Transverse colon (tissue), 4 donors: ENCODE measurements around the gene SLC18B1. TPM values are rescaled to one million over a fixed set of nuclear protein-coding genes. Genes with fewer than 3 reads are reported as not detected.

Experiments used
- DNase-seq: peaks from one replicate; pipeline ENCODE4 v3.0.0-alpha.2; 2019
- H3K27ac ChIP-seq, 4 donors: fragments of 200-600 bp; sonication (generic); 2 replicates each; pipeline ENCODE4 v1.5.1; 2016 to 2018; ENCODE audit warnings: inconsistent platforms in 4 of 4
- H3K27me3 ChIP-seq: fragments of 200-600 bp; sonication (generic); 2 replicates; pipeline ENCODE4 v1.5.1; 2017; ENCODE audit warnings: inconsistent platforms
- H3K36me3 ChIP-seq, 4 donors: fragments of 200-600 bp; sonication (generic); 2 replicates each; pipeline ENCODE4 v1.5.1; 2017 to 2019; ENCODE audit warnings: inconsistent platforms in 4 of 4
- H3K4me1 ChIP-seq, 4 donors: fragments of 200-600 bp; sonication (generic); 2 replicates each; pipeline ENCODE4 v1.5.1; 2017 to 2020; ENCODE audit warnings: inconsistent platforms in 4 of 4
- H3K4me3 ChIP-seq, 4 donors: fragments of 200-600 bp; sonication (generic); 1 replicate in 1 of 4; 2 replicates in 3 of 4; pipeline versions ENCODE4 v1.5.1 to v1.6.1; 2017 to 2019; ENCODE audit warnings: inconsistent platforms in 4 of 4
- H3K9me3 ChIP-seq, 2 donors: fragments of 200-600 bp; sonication (generic); 2 replicates each; pipeline ENCODE4 v1.5.1; 2017 to 2019; ENCODE audit warnings: inconsistent platforms in 2 of 2
- EP300 ChIP-seq: sonication (generic); formaldehyde crosslinking; IDR thresholded peaks from one replicate; pipeline ENCODE4 v1.6.1; 2017; ENCODE audit warnings: antibody characterized with exemption, low read depth
- POLR2A ChIP-seq: fragments of 450-650 bp; IDR thresholded peaks from one replicate; pipeline ENCODE4 v1.6.1; 2016; ENCODE audit warnings: antibody characterized with exemption, mild to moderate bottlenecking, moderate library complexity
- POLR2AphosphoS5 ChIP-seq, 3 donors: sonication (generic); formaldehyde crosslinking; IDR thresholded peaks; one replicate each; pipeline ENCODE4 v1.6.1; 2016; ENCODE audit warnings: antibody characterized with exemption in 3 of 3
- WGBS, 2 donors: methylation state at CpG; one replicate each; pipeline ENCODE4 v1.1.5; 2018; ENCODE audit warnings: low coverage in 1 of 2; 5-methylcytosine and 5-hydroxymethylcytosine counted together
- in situ Hi-C, 4 donors: fragments of 200-750 bp; cut with MboI; loops; one replicate each; pipeline versions ENCODE4 v1.15.0 to v1.15.1; 2017; ENCODE audit warnings: low sequenced_read_pairs in 3 of 4, low pct_ligation_motif_present in 1 of 4, low pct_unique_long_range_greater_than_20kb in 1 of 4
- intact Hi-C: fragments of 100-400 bp; cut with DNase I; formaldehyde crosslinking; loops from one replicate; pipeline ENCODE4 v1.15.1; 2023; ENCODE audit warnings: low total_unique reads
- total RNA-seq, 4 donors: library from RNA; depleted of rRNA; stranded (reverse); fragments of >200 nt; gene quantifications; one replicate each; pipeline ENCODE4 v1.1.0, GENCODE V29; 2016
- TF ChIP-seq, protein P1 (sequence below), 5 experiments: fragments of 200-600 bp in 3 of 5; fragments of 450-650 bp in 2 of 5; sonication (generic) in 3 of 5; IDR thresholded peaks; 1 replicate in 2 of 5; 2 replicates in 3 of 5; pipeline ENCODE4 v1.5.1; 2016 to 2017; ENCODE audit warnings: antibody characterized with exemption in 5 of 5, inconsistent platforms in 3 of 5, mild to moderate bottlenecking in 2 of 5, moderate library complexity in 1 of 5

Gene SLC18B1
- total RNA-seq, 4 donors from 2014 or later = 1.6 to 16.0 (median 10.3) TPM

DNA sequence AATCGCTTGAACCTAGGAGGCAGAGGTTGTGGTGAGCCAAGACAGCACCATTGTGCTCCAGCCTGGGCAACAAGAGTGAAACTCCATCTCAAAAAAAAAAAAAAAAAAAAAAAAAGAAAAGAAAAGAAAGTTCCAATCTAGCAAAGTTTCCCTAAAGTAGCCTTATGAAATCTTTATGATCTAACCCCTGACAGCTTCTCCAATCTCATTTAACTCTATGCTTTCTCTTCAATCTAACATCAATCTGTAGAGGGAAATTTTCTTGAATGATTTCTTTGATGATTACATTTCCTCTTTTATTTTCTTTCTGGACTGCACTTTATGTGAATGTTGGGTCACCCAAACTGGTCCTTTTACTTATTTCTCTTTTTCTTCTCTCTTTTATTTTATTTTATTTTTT, 2.2 kb upstream of the SLC18B1 start:
- no peaks in the 10 kb centered on the region for H3K36me3 ChIP-seq
- TF ChIP-seq, protein P1, sequence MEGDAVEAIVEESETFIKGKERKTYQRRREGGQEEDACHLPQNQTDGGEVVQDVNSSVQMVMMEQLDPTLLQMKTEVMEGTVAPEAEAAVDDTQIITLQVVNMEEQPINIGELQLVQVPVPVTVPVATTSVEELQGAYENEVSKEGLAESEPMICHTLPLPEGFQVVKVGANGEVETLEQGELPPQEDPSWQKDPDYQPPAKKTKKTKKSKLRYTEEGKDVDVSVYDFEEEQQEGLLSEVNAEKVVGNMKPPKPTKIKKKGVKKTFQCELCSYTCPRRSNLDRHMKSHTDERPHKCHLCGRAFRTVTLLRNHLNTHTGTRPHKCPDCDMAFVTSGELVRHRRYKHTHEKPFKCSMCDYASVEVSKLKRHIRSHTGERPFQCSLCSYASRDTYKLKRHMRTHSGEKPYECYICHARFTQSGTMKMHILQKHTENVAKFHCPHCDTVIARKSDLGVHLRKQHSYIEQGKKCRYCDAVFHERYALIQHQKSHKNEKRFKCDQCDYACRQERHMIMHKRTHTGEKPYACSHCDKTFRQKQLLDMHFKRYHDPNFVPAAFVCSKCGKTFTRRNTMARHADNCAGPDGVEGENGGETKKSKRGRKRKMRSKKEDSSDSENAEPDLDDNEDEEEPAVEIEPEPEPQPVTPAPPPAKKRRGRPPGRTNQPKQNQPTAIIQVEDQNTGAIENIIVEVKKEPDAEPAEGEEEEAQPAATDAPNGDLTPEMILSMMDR (IDR thresholded peaks at IDR 0.05) = no peak
- no peak for TF ChIP-seq POLR2A
- TF ChIP-seq EP300 = no peak
- no peak for TF ChIP-seq POLR2AphosphoS5 (IDR thresholded peaks at IDR 0.05)
- no peaks in the 10 kb centered on the region for H3K27me3 ChIP-seq
- no peak overlapping the region for H3K27ac ChIP-seq
- no peak overlapping the region for H3K4me3 ChIP-seq
- in situ Hi-C loops (loop anchor here in 1 of 4 donors (25.0 kb wide), 1 partner anchor 1163 kb away; the partner anchor contains the start of genes ENPP3 and MED23), intact Hi-C loops (loop anchor here (10.0 kb wide), 1 partner anchor 1154 kb away; the partner anchor contains the start of gene TBPL1)
- no peaks in the 10 kb centered on the region for H3K9me3 ChIP-seq
- H3K4me1 ChIP-seq = peaks cover 0 to 9% (median 7%) of the 10 kb centered on the region in 4 donors
- DNase-seq = no peak
- 91 to 100% methylated on average over 1 of the region's 1 CpG for WGBS, 2 donors

DNA sequence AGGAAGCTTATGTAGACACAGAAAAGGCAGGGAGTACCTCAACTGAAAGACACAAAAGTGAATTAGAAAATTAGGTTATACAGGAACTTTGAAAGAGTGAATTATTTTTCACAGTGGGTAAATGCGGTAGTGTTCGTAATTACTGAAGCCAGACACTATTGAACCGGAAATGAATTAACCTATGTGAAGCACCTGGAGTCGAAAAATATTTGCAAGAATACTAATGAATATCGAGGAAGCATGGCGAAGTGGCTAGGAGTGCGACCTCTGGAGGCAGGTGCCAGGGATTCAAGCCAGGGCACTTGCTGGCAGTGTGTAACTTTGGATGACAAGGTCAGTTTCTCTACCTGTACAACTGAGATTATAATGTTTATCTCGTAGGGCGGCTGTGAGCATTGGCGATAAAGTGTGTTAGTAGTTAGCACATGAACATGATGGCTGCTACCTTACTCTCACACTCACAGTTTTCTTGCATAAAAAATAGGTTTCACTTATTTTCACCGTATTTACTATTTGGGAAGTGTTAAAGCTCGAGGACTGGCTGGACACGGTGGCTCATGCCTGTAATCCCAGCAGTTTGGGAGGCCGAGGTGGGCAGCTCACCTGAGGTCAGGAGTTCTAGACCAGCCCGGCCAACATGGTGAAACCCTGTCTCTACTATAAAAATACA, 567 bp upstream of the SLC18B1 start:
- intact Hi-C loops = no loop called here
- WGBS, 2 donors = 0 to 11% methylated on average over 10 to 15 of the region's 15 CpGs

DNA sequence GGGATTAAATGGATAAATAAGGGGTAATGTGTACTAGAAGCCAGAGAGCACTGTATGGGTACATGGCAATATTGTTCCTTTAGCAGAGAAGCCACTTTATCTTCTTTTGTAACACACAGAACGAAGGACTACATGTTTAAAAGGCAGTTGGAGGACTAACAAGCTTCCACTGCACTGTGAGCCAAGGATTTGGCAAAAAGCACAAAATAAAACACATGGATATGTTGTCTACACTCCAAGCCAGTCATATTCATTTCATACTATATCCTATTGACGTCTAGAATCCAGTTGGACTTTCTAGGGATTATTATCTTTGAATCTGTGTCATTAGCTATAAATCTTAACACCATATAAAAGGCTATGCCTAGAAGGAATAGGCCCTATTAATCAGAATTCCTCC, 3.0 kb downstream of the SLC18B1 start:
- intact Hi-C loops (no loop called here), in situ Hi-C loops (loop anchor here in 1 of 4 donors (25.0 kb wide), 1 partner anchor 258 kb away; the partner anchor contains the start of gene TAAR9)
- WGBS, 2 donors = 73% methylated on average over 2 of the region's 2 CpGs
- peaks cover 0 to 5% (median 0%) of the 10 kb centered on the region in 4 donors for H3K36me3 ChIP-seq
- no peaks in the 10 kb centered on the region for H3K9me3 ChIP-seq
- H3K4me3 ChIP-seq = no peak overlapping the region
- no peak overlapping the region for H3K27ac ChIP-seq
- TF ChIP-seq POLR2A = no peak
- no peak for TF ChIP-seq EP300
- TF ChIP-seq POLR2AphosphoS5 (IDR thresholded peaks at IDR 0.05) = no peak
- TF ChIP-seq, protein P1 (IDR thresholded peaks at IDR 0.05) = no peak
- no peaks in the 10 kb centered on the region for H3K27me3 ChIP-seq
- no peak for DNase-seq
- peaks cover 0 to 9% (median 7%) of the 10 kb centered on the region in 4 donors for H3K4me1 ChIP-seq

More for the DNA sequence above, 567 bp upstream of the SLC18B1 start:
- H3K36me3 ChIP-seq = peaks cover 0 to 5% (median 0%) of the 10 kb centered on the region in 4 donors
- no peak overlapping the region for H3K27ac ChIP-seq
- no peaks in the 10 kb centered on the region for H3K9me3 ChIP-seq
- H3K27me3 ChIP-seq = no peaks in the 10 kb centered on the region
- peak overlapping the region; percentile 50 to 91 (median 84) for H3K4me3 ChIP-seq
- H3K4me1 ChIP-seq = peaks cover 0 to 9% (median 7%) of the 10 kb centered on the region in 4 donors
- TF ChIP-seq, protein P1 (IDR thresholded peaks at IDR 0.05) = peak; percentile 66 to 76 (median 69)
- TF ChIP-seq POLR2A = no peak
- DNase-seq = peak; percentile 85
- in situ Hi-C loops = loop anchor here in 1 of 4 donors (25.0 kb wide), 1 partner anchor 262 kb away; the partner anchor contains the start of gene TAAR9

DNA sequence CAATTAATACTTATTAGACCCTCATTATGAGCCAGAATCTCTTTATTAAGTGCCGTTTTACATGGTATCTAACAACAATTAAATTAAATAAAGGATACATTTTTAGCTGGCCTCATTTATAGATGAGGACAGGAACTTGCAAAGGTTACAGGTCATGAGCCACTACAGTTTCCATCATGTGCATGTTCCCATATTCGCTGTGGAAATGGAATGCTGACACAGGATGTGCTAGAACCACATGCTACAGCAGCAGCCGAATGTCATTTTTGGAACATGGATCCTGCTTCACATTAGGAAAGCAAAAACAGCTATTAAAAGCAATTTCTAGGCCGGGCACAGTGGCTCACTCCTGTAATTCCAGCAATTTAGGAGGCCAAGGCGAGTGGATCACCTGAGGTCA, 5.9 kb downstream of the SLC18B1 start:
- H3K36me3 ChIP-seq = peaks cover 0 to 6% (median 3%) of the 10 kb centered on the region in 4 donors
- in situ Hi-C loops (loop anchor here in 1 of 4 donors (25.0 kb wide), 1 partner anchor 255 kb away; the partner anchor contains the start of gene TAAR9), intact Hi-C loops (no loop called here)
- peaks cover 0 to 7% (median 2%) of the 10 kb centered on the region in 4 donors for H3K4me1 ChIP-seq
- no peak overlapping the region for H3K4me3 ChIP-seq
- no peaks in the 10 kb centered on the region for H3K9me3 ChIP-seq
- no peak for DNase-seq
- no peak overlapping the region for H3K27ac ChIP-seq
- TF ChIP-seq EP300 (no peak), POLR2A (no peak), POLR2AphosphoS5 (IDR thresholded peaks at IDR 0.05) (no peak)
- TF ChIP-seq, protein P1 (IDR thresholded peaks at IDR 0.05) = no peak
- WGBS, 2 donors = 75 to 86% methylated on average over 1 to 5 of the region's 5 CpGs
- H3K27me3 ChIP-seq = no peaks in the 10 kb centered on the region
